H1 (cell line): Measurements from ENCODE around the gene MYO5B. TPM values are rescaled to one million over a fixed set of nuclear protein-coding genes. Genes with fewer than 3 reads are reported as not detected.

Experiments used
- CTCF ChIA-PET: fragments of 300-600 bp; sonication (Branson Sonifier 250); formaldehyde crosslinking; loops from one replicate; lab custom pipeline; 2021; ENCODE audit not compliant: partially characterized antibody; lab: Charles Lee
- POLR2A ChIA-PET: fragments of 300-600 bp; sonication (Branson Sonifier 250); formaldehyde crosslinking; loops from one replicate; lab custom pipeline; 2021; ENCODE audit warnings: inconsistent platforms; ENCODE audit not compliant: partially characterized antibody; lab: Charles Lee
- DNase-seq, 2 experiments: peaks; one replicate each; pipeline versions ENCODE4 v3.0.0 to v3.0.0-alpha.2; 2010 to 2022; ENCODE audit warnings: low spot score in 2 of 2, low read depth in 1 of 2, mixed read lengths in 1 of 2
- FAIRE-seq: peaks from 2 replicates; lab custom pipeline; 2011; peaks lifted over from hg19 to GRCh38; lab: Jason Lieb, UNC
- H2AFZ ChIP-seq: 2 replicates; pipeline ENCODE4 v1.8.1; 2012; ENCODE audit warnings: low read length, inconsistent platforms
- H2AK5ac ChIP-seq: 2 replicates; pipeline ENCODE4 v1.6.1; 2013; ENCODE audit warnings: low read depth, low read length
- H2BK120ac ChIP-seq: replicated peaks from 2 replicates; pipeline ENCODE3; 2013; ENCODE audit warnings: low read depth, low read length, inconsistent platforms
- H2BK12ac ChIP-seq: 2 replicates; pipeline ENCODE4 v1.6.1; 2013; ENCODE audit warnings: low read depth, low read length
- H2BK15ac ChIP-seq: 2 replicates; pipeline ENCODE4 v1.6.1; 2013; ENCODE audit warnings: low read length
- H2BK20ac ChIP-seq: 2 replicates; pipeline ENCODE4 v1.6.1; 2013; ENCODE audit warnings: low read length
- H2BK5ac ChIP-seq: 2 replicates; pipeline ENCODE4 v1.6.1; 2013; ENCODE audit warnings: low read depth, low read length
- H3K14ac ChIP-seq: 2 replicates; pipeline ENCODE4 v1.6.1; 2013; ENCODE audit warnings: inconsistent platforms; ENCODE audit not compliant: insufficient read length
- H3K18ac ChIP-seq: 2 replicates; pipeline ENCODE4 v1.6.1; 2013; ENCODE audit warnings: low read length; ENCODE audit errors: extremely low read depth
- H3K23ac ChIP-seq: 2 replicates; pipeline ENCODE4 v1.6.1; 2013; ENCODE audit warnings: inconsistent platforms; ENCODE audit not compliant: insufficient read length
- H3K23me2 ChIP-seq: 2 replicates; pipeline ENCODE4 v1.6.1; 2013; ENCODE audit warnings: low read depth, low read length
- H3K27ac ChIP-seq: 2 replicates; pipeline ENCODE4 v1.6.1; 2011; ENCODE audit warnings: low read depth, low read length, inconsistent platforms
- H3K27me3 ChIP-seq, 4 experiments: replicated peaks in 1 of 4; 1 replicate in 1 of 4; 2 replicates in 3 of 4; pipeline versions ENCODE4 v1.6.1 to v1.8.1; 2011 to 2013; ENCODE audit warnings: low read length in 3 of 4, mild to moderate bottlenecking in 3 of 4, inconsistent platforms in 2 of 4, mixed read lengths in 2 of 4, moderate library complexity in 1 of 4; ENCODE audit not compliant: control insufficient read depth in 3 of 4, insufficient read depth in 3 of 4; ENCODE audit errors: extremely low read depth in 1 of 4
- H3K36me3 ChIP-seq, 4 experiments: 2 replicates each; pipeline versions ENCODE4 v1.6.1 to v1.8.1; 2011 to 2013; ENCODE audit warnings: mild to moderate bottlenecking in 4 of 4, low read length in 3 of 4, moderate library complexity in 2 of 4, control low read depth in 1 of 4, inconsistent platforms in 1 of 4; ENCODE audit not compliant: insufficient read depth in 4 of 4, control insufficient read depth in 2 of 4
- H3K4ac ChIP-seq: replicated peaks from 2 replicates; pipeline ENCODE3; 2013; ENCODE audit warnings: low read length, low read depth, mixed read lengths, inconsistent platforms; ENCODE audit not compliant: insufficient read length
- H3K4me1 ChIP-seq, 4 experiments: replicated peaks in 1 of 4; 1 replicate in 1 of 4; 2 replicates in 3 of 4; pipeline versions ENCODE4 v1.6.1 to v1.8.1; 2011 to 2013; ENCODE audit warnings: low read length in 3 of 4, inconsistent platforms in 2 of 4, mixed read lengths in 1 of 4; ENCODE audit not compliant: insufficient read depth in 4 of 4, control insufficient read depth in 3 of 4
- H3K4me2 ChIP-seq, 2 experiments: 2 replicates each; pipeline versions ENCODE4 v1.6.1 to v1.8.1; 2011 to 2013; ENCODE audit warnings: low read depth in 2 of 2, low read length in 2 of 2, control low read depth in 1 of 2, inconsistent platforms in 1 of 2, mild to moderate bottlenecking in 1 of 2; ENCODE audit not compliant: insufficient read depth in 1 of 2
- H3K4me3 ChIP-seq, 4 experiments: fragments of 200-600, 300-600 bp in 1 of 4; sonication (generic), shearing (Covaris generic), sonication (Bioruptor Twin) in 1 of 4; 2 replicates each; pipeline versions ENCODE4 v1.5.1 to v1.8.1; 2011 to 2016; ENCODE audit warnings: low read length in 4 of 4, low read depth in 3 of 4, control low read depth in 2 of 4, inconsistent platforms in 2 of 4, mild to moderate bottlenecking in 2 of 4, mixed read lengths in 1 of 4, moderate library complexity in 1 of 4; ENCODE audit not compliant: insufficient read depth in 2 of 4; ENCODE audit errors: extremely low read depth in 1 of 4
- H3K56ac ChIP-seq: replicated peaks from 2 replicates; pipeline ENCODE3; 2013; ENCODE audit warnings: low read depth, mild to moderate bottlenecking, mixed read lengths, low read length, inconsistent platforms; ENCODE audit not compliant: insufficient read length
- H3K79me1 ChIP-seq: 2 replicates; pipeline ENCODE4 v1.6.1; 2013; ENCODE audit warnings: low read depth, low read length, control low read depth
- H3K79me2 ChIP-seq, 2 experiments: 2 replicates each; pipeline versions ENCODE4 v1.6.1 to v1.8.1; 2012 to 2013; ENCODE audit warnings: low read length in 2 of 2, mild to moderate bottlenecking in 2 of 2, inconsistent platforms in 1 of 2; ENCODE audit not compliant: insufficient read depth in 2 of 2, control insufficient read depth in 1 of 2
- H3K9ac ChIP-seq, 4 experiments: replicated peaks in 1 of 4; 1 replicate in 1 of 4; 2 replicates in 3 of 4; pipeline versions ENCODE4 v1.6.1 to v1.8.1; 2011 to 2013; ENCODE audit warnings: low read depth in 3 of 4, low read length in 3 of 4, control low read depth in 2 of 4, mild to moderate bottlenecking in 2 of 4, moderate library complexity in 2 of 4, inconsistent platforms in 1 of 4; ENCODE audit errors: extremely low read depth in 1 of 4
- H3K9me3 ChIP-seq, 2 experiments: 2 replicates each; pipeline versions ENCODE4 v1.6.1 to v1.8.1; 2012 to 2013; ENCODE audit warnings: mild to moderate bottlenecking in 2 of 2, moderate library complexity in 2 of 2, control low read depth in 1 of 2, inconsistent platforms in 1 of 2, low read depth in 1 of 2, low read length in 1 of 2, mixed read lengths in 1 of 2; ENCODE audit not compliant: insufficient read depth in 2 of 2
- H4K20me1 ChIP-seq, 2 experiments: replicated peaks in 1 of 2; 2 replicates each; pipeline versions ENCODE3 to v1.8.1; 2011 to 2013; ENCODE audit warnings: inconsistent platforms in 2 of 2, low read length in 2 of 2, mild to moderate bottlenecking in 1 of 2; ENCODE audit not compliant: insufficient read depth in 2 of 2, control insufficient read depth in 1 of 2
- H4K5ac ChIP-seq: 2 replicates; pipeline ENCODE4 v1.6.1; 2013; ENCODE audit warnings: low read length, low read depth, mixed read lengths, inconsistent platforms; ENCODE audit not compliant: insufficient read length
- H4K8ac ChIP-seq: 2 replicates; pipeline ENCODE4 v1.8.0; 2013; ENCODE audit warnings: mild to moderate bottlenecking, moderate library complexity, low read length, inconsistent platforms; ENCODE audit not compliant: insufficient read depth; ENCODE audit errors: extremely low read depth
- H4K91ac ChIP-seq: replicated peaks from 2 replicates; pipeline ENCODE3; 2013; ENCODE audit warnings: low read length, mixed read lengths, inconsistent platforms; ENCODE audit not compliant: insufficient read length
- CEBPB ChIP-seq: IDR thresholded peaks from 2 replicates; pipeline ENCODE4 v1.6.1; 2012; ENCODE audit warnings: low read depth, low read length
- CHD2 ChIP-seq: IDR thresholded peaks from 2 replicates; pipeline ENCODE4 v1.6.1; 2012; ENCODE audit warnings: low read length, improper control_type of control experiment
- WGBS, 2 experiments: shearing (Covaris generic) in 1 of 2; methylation state at CpG; one replicate each; pipeline versions ENCODE4 v1.1.6 to v1.1.7; 2013 to 2015; ENCODE audit warnings: low lambda C conversion rate in 2 of 2, mixed read lengths in 2 of 2, inconsistent platforms in 1 of 2, low coverage in 1 of 2, missing lambda C conversion rate in 1 of 2; ENCODE audit not compliant: insufficient replicate concordance in 2 of 2, insufficient coverage in 1 of 2, insufficient read length in 1 of 2; ENCODE audit errors: extremely low coverage in 1 of 2, missing lambda C conversion rate in 1 of 2; 5-methylcytosine and 5-hydroxymethylcytosine counted together
- polyA plus RNA-seq, 7 experiments: library from polyadenylated mRNA; depleted of rRNA in 3 of 7; stranded (reverse) in 5 of 7; unstranded in 2 of 7; fragments of >200 nt in 5 of 7; fragments of 200-250 nt in 2 of 7; gene quantifications; 1 replicate in 5 of 7; 2 replicates in 1 of 7; 4 replicates in 1 of 7; pipeline versions ENCODE4 v1.2.1 to v1.2.3, GENCODE V29; 2011 to 2013; ENCODE audit warnings: missing spikeins in 2 of 7, mixed read lengths in 2 of 7
- total RNA-seq: library from RNA; stranded (reverse); fragmentation: NEBNext Ultra II Directional; extraction: Animal tissue kit (Norgen Biotek cat#: 25700); gene quantifications from 2 replicates; pipeline ENCODE4 v1.2.1, GENCODE V29; 2021

MYO5B gene
- total and polyA plus RNA-seq, 2 of the 8 experiments (the other 6 are each of a cell fraction or from before 2014, with no cell fraction given): 6.4 to 7.7 TPM

DNA sequence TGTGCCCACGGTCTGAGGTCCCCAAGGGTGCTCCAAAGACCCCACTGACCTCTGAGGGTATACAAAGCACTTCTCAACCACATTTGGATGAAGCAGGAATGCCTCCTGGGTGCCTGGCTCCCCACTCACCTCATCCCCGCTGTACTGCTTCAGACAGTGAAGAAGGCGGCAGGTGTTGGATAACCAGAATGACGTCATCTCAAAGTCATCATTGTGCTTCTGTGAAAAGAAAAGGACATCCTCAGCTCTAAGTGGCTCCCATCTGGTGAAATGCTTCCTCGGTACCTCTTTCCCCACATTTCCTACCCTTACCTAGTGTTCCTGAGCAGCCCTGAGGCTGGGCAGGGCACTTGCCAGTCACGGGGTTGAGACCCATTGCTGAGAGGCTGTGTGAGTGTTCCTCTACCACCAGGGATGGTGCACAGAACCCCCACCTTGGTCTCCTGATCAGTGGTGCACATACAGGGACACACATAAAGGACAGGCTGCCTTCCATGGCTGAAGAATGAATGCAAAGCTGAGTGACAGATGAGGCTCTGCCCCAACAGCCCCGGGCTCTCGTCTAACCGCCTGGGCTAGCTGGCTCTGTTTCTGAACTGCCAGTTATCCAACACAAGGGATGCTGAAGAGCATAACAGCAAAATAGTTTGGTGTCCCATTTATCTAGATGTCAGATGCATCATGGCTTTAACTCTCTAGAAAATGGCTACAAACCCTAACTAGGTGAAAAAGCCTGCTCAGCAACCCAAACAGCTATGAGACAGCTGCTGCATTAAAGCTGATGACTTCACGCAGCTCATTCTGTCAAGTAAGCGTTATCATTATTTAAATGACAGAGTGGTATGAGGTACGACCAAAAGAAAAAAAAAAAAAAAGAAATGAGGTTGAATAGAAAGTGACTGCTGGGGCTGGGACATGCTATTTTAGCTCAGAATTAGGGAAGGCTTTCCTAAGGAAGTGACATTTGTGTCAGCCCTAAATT is 353.4 kb downstream of the MYO5B start:
- no peak overlapping the region for H3K27ac ChIP-seq
- FAIRE-seq: no peak
- POLR2A ChIA-PET: interaction anchor here (0.5 to 1.2 kb wide), 2 partner anchors 22 to 156 kb away, joined by 3 read pairs; no protein-coding TSS in a partner anchor

More for the DNA sequence above, 353.4 kb downstream of the MYO5B start:
- H2BK12ac ChIP-seq: no peak overlapping the region
- H2BK15ac ChIP-seq: no peak overlapping the region
- H2BK120ac ChIP-seq: no peak overlapping the region
- H3K79me1 ChIP-seq: no peaks in the 10 kb centered on the region
- no peak overlapping the region for H2BK20ac ChIP-seq
- H4K20me1 ChIP-seq: no peaks in the 10 kb centered on the region
- H2AFZ ChIP-seq: no peak overlapping the region
- no peaks in the 10 kb centered on the region; a peak in 1 of 8 replicates for H3K36me3 ChIP-seq
- H3K23me2 ChIP-seq: no peaks in the 10 kb centered on the region
- H2AK5ac ChIP-seq: no peak overlapping the region
- H3K4me1 ChIP-seq: peaks cover 0 to 8% (median 4%) of the 10 kb centered on the region in 4 experiments; a peak in 4 of 7 replicates
- no peak for TF ChIP-seq CEBPB
- TF ChIP-seq CHD2: no peak
- H4K91ac ChIP-seq: no peak overlapping the region
- H3K18ac ChIP-seq: no peak overlapping the region
- H2BK5ac ChIP-seq: no peak overlapping the region
- no peaks in the 10 kb centered on the region for H3K27me3 ChIP-seq
- no peak overlapping the region for H4K5ac ChIP-seq
- H3K56ac ChIP-seq: no peak overlapping the region
- H3K79me2 ChIP-seq: no peaks in the 10 kb centered on the region
- CTCF ChIA-PET: interaction anchor here (0.5 to 14.2 kb wide), 3 partner anchors 18 to 1165 kb away, joined by 3 to 157 read pairs (median 5); no protein-coding TSS in a partner anchor
- no peak overlapping the region for H3K4me2 ChIP-seq
- H3K23ac ChIP-seq: no peak overlapping the region
- no peaks in the 10 kb centered on the region for H3K9me3 ChIP-seq
- no peak overlapping the region for H3K4ac ChIP-seq
- no peak for DNase-seq
- no peak overlapping the region for H3K4me3 ChIP-seq
- no peak overlapping the region for H3K14ac ChIP-seq
- no peak overlapping the region for H3K9ac ChIP-seq
- no peak overlapping the region for H4K8ac ChIP-seq
- 89% methylated on average over 12 of the region's 12 CpGs; no CpG with 5 or more reads in 1 of the 2 experiments for WGBS, 2 experiments
